GM19351 (cell line): ENCODE results near the gene SNED1.

Experiments used
- ATAC-seq: cut with Tn5 transposase; IDR thresholded peaks from one replicate; pipeline ENCODE4 v1.9.1; 2021; ENCODE audit warnings: mild to moderate bottlenecking, moderate library complexity; ENCODE audit not compliant: unreplicated experiment

SNED1 gene

DNA sequence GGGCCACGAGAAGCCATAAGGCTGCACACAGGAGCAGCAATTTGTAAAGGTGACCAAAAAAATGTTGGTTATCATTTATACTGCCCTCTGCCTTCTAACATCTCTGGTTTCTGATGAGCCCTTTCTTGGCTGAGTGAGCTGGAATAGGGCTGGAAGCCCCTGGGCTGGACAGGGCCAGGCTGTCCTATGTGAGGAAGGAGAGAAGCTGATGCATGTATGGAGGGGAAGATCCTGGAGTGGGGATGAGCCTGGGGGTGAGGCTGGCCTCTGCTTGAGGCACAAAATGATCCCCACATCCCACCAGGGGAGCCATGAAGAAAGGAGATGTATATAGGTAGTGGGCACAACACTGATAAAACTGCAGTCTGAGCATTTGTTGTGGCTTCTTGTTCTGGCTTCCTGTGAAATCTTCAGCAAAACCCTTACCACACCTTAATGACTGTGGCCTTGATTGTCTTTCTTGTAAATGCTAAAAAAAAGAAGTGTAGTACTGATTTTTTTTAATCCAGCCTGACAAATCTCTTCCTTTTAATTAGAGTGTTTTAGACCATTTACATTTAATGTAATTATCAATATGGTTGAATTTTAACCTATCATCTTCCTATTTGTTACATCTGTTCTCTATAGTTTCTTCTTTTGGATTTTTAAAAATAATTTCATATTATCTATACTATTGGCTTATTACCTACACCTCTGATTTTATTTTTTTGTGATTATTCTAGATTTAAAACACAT, 5.6 kb downstream of the SNED1 start:
- no peak for ATAC-seq

- ATAC-seq: no peak
Observed at GRCh38 chr2:241005569-241005968, 7.2 kb downstream of the SNED1 start.

GRCh38 chr2:241006412-241006811, 8.0 kb downstream of the SNED1 start:
- ATAC-seq: no peak

DNA sequence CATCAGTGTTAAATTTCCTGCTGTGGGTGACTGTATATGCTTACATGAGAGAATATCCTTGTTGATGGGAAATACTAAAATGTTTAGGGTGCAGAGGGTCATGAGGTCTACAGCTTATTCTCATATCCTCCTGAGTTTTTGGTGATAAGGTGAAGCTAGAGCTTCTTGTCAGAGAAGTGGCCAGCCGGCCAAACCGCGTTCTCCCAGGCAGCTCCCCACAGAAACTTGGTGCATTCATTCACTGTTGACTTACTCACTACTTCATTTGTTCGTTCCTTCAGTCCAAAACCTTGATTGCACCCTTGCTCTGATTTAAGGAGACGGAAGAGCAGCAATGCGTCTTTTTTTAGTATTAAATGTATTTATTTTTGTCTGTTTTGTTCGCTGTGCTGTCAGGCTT, 8.7 kb downstream of the SNED1 start:
- no peak for ATAC-seq

DNA sequence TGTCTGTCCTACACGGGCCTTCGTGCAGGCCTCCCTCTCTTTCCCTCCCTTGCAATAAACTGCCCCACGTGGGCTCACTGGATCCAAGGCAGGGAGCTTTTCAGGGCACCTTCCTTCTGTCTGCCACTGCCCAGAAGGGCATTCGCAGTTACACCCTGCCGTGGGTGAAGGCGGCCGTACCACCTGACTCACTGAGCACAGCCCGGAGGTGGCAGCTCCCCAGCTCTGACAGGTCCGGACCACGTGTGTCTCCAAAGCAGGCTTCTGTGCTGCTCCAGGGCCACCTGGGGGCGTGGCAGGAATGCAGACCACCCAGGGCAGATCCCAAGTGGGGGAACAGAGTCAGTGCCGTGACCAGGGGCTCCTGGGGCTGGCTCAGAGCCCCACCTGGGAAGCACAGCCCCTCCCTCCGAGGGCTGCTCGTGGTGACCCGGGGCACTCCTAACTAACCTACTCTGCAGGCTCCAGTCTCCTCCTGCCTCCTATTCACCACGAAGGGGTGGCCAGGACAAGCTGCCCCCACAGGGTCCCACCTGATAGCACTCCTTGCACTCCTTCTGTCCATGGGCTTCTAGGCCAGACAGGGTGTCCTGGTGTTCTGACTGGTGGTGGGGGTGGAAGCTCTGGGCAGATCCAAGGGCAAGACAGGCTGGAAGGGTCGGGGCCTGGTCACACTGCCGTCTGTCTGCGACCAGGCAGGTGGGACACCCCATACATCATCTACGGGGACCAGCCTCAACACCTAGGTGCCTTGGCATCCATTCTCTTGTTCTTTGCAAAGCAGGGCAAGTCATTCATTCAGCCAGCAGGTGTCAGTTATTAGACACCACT, 9.7 kb downstream of the SNED1 start:
- no peak for ATAC-seq

- ATAC-seq: no peak
Observed at GRCh38 chr2:241008711-241009121, 10.3 kb downstream of the SNED1 start.

GRCh38 chr2:241009191-241009590, 10.8 kb downstream of the SNED1 start:
- ATAC-seq: no peak

DNA sequence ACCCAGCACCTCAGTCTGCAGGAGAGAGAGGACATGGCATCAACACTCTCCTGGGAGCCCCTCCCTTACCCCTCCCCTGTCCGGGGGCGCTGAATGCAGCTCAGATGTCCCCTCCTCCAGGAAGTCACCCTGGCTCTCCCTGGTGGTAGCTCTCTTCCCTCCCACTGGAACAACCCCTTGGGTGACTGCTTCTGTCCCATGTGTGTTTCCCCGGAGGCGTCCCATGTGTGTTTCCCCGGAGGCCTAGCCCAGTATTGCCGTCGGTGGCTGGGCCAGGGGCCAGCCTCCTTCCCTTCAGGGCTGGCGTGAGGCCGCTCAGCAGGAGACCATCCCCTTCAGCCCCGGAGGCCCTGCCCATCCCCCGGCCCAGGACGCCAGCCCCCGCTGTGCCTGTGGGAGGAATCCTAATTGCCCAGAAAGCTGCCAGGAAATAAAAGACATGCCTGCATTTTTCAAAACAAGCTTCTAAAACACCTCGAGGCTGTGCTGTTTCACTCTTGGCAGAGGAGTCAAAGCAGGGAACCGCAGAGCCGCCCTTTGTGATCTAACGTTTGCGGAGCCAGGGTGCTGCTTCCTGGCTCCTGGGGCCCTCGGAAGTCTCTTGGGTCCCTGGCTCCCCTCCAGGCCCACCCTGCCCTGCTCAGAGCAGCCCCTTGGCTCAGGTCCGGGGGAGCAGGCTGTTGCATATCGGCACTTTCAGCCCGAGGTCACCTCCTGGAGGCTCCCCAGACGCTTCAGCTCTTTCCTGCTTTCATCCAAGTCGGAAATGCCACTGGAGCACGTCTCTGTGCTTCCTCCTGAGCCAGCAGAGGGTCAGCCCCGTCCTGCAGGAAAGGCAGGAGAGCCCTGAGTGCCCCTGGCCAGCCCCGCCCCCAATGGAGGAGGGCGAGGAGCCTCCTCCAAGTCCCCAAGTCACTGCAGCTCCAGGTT, 11.4 kb downstream of the SNED1 start:
- ATAC-seq: no peak

- no peak for ATAC-seq
Observed at GRCh38 chr2:241010531-241011295, 12.3 kb downstream of the SNED1 start.

DNA sequence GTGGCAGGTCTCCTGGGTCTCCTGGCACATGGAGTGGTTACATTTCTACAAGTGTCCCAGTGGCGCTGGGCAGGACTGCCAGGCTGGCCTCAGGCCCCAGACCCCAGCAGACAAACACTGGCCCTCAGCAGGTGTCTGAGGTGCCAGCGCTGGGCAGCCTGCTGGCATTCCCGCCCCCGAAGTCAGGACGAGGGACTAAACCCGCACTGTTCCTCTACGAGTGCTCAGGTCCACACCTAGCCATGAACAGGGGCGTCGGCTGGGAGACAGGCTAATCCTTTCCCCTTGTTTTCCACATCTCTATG, 12.8 kb downstream of the SNED1 start:
- no peak for ATAC-seq

- ATAC-seq: no peak
Observed at GRCh38 chr2:241011751-241012510, 13.5 kb downstream of the SNED1 start.

DNA sequence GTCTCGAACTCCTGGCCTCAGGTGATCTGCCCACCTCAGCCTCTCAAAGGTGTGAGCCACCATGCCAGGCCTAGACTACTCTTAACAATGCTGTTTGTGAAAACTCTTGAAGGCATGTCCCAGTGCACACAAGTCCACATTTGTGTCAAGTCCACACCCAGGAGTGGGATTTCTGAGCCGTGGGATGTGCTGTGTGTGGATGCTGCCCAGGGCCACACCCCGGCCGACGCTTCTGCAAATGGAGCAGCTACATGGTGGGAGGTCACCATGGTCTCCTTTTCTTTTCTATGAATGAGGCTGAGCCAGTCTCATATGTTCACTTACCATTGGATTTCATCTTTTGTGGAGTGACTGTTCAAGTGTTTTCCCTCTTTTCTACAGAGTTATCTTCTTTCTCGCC, 15.8 kb downstream of the SNED1 start:
- ATAC-seq: no peak

DNA sequence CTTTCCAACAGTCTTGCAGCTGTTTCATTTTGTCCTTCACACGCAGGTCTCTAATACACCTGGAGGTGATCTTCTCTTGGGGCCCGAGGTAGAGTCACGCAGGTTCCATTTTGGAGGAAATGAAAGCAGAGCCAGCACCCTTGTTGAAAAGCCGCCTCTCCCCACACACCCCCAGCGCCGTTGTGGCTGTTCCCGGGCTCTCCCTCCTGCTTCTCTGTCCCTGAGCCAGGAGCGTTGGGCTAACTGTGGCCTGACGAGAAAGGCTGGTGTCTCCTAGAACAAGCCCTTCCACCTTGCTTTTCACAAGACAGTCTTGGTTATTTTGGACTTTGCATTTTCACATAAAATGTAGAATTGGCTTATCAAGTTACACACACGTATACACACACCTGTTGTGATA, 16.3 kb downstream of the SNED1 start:
- ATAC-seq: no peak

- ATAC-seq: no peak
Observed at GRCh38 chr2:241015439-241015838, 17.0 kb downstream of the SNED1 start.

- ATAC-seq: no peak
Observed at GRCh38 chr2:241017228-241017940, 19.0 kb downstream of the SNED1 start.

DNA sequence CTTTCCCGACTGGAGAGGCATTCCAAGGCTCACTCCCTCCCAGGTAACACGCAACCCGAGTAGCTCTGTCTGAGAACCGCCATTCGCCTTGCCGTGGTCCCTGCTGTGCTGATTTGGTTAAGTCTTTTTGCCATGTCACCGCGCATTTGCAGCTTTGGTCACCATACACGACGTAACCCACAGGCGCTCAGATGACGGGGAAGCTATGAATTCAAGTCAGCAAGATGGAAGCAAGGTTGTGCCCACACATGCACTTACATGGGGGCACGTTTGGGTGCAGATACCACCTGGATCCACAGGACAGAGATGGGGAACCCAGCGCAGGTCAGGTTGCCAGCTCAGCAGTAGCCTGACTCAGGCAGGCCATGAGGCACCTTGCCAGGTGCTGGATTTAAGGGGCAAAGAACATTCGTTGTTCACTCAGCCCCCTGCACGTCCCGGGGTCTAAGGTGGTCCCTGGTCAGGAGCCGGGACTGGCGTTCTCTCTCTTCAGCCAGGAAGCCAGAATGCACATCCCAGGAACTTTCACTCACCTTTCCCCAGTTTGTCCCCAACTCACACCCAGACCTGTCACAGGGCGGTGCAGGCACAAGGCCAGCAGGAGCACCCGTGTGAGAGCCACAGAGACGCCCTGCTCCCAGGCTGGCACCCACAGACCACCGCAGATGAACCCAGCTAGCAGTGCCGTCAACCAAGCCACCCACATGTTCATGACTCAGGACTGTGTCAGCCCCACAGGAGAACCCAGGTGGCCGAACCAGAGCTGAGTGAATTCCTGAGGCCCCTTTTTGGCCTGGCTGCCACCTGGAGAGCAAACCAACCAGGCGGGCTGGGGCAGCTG, 19.9 kb downstream of the SNED1 start:
- ATAC-seq: no peak

DNA sequence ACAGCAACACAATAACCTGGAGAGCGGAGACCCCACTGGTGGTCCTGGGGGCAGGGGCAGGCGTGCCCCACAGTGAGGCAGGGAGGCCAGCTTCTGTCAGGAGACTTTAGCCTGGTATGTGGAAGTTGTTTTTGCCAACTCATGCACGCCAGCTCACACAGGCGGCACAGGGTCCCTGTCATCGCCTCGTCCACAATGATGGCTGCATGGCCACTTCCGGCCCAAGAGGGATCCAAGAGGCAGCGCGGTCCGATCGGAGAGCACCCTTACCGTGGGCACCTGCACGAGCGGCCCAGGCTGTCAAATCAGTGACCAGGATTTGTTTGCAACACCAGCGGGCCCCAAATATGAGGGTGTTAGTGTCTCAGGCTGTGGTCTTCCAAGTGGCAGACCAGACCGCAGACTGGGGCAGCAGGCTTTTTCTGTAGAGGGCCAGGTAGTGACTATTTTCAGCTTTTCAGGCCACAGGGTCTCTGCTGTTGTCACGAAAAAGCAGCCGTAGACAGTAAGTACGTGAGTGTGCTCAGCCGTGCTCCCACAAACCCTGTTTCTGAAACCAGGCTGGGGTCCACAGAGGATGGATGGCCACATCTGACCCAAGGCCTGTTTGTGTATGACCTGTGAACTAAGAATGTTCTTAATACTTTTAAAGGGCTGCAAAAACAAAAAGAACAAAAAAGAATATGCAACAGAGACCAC, 21.2 kb downstream of the SNED1 start:
- no peak for ATAC-seq

- ATAC-seq: no peak
Observed at GRCh38 chr2:241020201-241020600, 21.8 kb downstream of the SNED1 start.
